GM12891 (cell line): ENCODE data around the gene ZNF595. TPM values are rescaled to one million over a fixed set of nuclear protein-coding genes. Genes with fewer than 3 reads are reported as not detected.
"Not testable (repeated sequence)": the region's sequence is repeated elsewhere in the genome, so short reads cannot be mapped to it uniquely, and the experiment has no call there.

Source experiments
- DNase-seq: peaks from one replicate; pipeline ENCODE4 v3.0.0; 2011; ENCODE audit warnings: low spot score; ENCODE audit not compliant: insufficient read length
- FAIRE-seq: peaks from 2 replicates; lab custom pipeline; 2011; peaks lifted over from hg19 to GRCh38; lab: Jason Lieb, UNC
- polyA plus RNA-seq: library from polyadenylated mRNA; unstranded; fragments of >200 nt; gene quantifications from one replicate; pipeline ENCODE4 v1.2.1, GENCODE V29; 2012; ENCODE audit warnings: low read depth, missing spikeins, inconsistent platforms; ENCODE audit not compliant: missing spikeins

Gene ZNF595
- 0.14 TPM for polyA plus RNA-seq

DNA sequence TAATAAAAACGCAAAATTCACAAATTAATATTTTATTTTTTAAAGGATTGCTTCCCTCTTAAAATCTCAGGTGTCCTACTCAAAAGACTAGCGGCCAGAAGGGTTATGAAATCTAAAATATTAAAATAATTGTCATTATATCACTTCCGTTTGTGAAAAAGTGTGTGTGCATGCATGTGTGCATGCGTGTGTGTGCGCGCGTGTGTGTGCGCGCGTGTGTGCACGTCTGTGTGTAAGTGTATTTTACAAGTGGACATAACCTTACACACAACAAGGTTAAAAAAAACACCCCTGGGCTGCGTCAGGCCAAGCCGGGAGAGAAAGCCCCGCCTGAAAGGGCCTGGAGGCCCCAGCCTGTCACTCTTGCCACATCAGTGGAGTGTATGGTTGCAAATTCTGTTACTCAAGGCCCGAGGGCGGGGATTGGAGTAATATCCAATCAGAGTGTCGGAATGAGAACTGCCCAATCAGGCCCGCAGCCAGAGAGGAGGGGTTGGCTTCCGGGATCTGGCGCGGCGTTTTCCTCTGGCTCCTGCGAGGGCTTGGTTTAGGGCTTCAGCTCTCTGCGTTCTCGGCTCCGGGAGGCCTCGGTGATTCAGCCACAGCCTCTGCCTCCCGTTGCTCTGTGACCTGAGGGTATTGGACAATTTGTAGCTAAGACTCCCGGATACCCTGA is at the start of gene ZNF595:
ZNF595 (plus strand) TSS at position 518 of the 676 bp plus-strand sequence. CDS start 168 bp downstream, outside the sequence.
- FAIRE-seq, DNase-seq: not testable (repeated sequence)

DNA sequence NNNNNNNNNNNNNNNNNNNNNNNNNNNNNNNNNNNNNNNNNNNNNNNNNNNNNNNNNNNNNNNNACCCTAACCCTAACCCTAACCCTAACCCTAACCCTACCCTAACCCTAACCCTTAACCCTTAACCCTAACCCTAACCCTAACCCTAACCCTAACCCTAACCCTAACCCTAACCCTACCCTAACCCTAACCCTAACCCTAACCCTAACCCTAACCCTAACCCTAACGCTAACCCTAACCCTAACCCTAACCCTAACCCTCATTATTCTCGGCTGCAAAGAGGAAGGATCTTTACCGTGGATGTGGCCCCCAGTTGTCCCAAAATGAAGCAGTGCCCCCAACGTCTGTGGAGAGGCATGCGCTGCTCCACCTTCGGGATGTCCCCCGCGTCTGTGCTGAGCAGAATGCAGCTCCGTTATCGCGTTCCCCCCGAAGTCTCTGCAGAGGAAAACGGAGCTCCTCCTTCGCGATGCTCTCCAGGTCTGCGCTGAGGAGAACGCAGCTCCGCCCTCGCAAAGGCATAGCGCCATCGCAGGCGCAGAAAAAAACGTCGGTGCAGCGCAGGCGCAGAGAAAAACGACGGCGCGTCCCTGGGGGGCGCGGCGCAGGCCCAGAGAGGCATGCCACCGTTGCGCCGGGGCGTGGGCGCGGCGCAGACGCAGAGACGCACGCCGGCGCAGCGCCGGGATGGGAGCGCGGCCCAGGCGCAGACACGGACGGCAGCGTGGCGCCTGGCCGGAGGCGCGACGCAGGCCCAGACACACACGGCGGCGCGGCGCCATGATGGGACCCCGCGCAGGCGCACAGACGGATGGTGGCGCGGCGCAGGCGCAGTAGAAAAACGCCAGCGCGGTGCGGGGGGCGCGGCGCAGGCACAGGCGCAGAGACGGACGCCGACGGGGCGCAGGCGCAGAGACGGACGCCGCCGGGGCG is 42.9 kb upstream of the ZNF595 start:
- not testable (repeated sequence) for DNase-seq, FAIRE-seq

DNA sequence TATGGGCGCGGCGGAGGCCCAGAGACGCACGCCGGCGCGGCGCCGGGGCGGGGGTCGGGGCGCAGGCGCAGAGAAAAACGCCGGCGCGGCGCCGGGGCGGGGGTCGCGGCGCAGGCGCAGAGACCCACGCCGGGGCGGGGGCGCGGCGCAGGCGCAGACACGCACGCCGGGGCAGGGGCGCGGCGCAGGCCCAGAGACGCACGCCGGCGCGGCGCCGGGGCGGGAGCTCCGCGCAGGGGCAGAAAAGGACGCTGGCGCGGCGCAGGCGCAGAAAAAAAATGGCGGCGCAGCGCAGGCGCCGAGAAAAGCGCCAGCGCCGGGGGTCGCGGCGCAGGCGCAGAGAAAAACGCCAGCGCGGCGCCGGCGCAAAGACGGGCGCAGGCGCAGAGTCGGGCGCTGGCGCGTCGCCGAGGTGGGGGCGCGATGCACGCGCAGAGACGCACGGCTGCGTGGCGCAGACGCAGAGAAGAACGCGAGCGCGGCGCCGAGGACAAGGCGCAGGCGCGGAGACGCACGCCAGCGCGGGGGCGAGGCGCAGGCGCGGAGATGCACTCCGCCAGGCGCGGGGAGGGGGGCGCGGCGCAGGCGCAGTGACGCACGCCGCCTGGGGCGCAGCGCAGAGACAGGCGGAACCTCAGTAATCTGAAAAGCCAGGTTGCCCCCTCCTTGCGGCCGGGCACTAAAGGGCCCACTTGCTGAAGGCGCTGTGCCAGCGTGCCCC is 41.9 kb upstream of the ZNF595 start:
- FAIRE-seq, DNase-seq: not testable (repeated sequence)

DNA sequence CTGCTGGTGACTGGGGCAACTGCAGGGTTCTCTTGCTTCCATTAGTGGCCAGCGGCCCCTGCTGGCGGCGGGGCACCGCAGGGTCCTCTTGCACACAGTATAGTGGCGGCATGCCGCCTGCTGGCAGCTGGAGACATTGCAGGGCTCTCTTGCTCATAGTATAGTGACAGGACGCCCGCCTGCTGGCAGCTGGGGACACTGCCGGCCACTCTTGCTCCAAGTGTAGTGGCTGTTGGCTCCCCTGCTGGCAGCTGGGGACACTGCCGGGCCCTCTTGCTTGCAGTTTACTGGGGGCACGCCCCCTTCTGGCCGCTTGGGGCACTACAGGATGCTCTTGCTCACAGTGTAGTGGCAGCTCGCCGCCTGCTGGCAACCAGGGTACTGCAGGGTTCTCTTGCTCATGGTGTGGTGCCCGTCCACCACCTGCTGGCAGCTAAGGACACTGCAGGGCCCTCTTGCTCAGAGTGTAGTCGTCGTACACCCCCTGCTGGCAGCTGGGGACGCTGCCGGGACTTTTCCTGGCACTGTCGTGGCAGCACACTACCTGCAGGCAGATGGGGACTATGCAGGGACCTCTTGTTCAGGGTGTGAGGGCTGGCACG is 41.2 kb upstream of the ZNF595 start:
- DNase-seq, FAIRE-seq: not testable (repeated sequence)

DNA sequence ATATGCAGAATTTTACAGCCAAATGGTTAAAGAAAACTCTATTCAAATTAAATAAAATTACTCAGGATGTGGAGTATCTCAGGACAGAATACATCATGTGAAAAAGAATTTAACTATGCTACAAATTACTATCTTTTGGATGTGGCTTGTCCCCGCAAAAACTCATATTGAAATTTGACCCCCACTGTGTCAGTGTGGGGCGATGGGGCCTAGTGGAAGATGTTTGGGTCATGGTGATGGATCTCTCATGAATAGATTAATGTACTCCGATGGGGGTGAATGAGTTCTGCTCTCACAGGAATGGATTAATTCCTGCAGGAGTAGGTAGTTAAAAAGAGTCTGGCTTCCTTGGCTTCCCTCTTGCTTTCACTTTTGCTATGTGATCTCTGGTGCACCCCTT is 35.0 kb upstream of the ZNF595 start:
- not testable (repeated sequence) for DNase-seq, FAIRE-seq

DNA sequence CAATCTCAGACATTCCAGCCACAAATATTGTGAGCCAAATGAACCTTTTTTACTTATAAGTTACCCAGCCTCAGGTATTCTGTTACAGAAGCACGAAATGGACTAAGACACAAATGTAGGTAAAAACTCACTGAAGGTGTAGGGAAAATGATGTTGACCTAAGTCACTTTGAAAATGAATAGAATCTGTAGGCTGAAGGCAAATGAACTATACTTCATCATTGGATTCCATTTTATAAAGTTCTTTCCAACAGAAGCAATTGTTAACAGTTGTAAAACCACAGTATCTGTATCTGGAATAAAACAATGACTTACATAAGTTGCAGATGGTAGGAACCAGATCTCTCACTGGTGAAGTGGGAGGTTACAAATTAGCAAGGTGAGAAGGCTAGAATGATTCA is 34.5 kb upstream of the ZNF595 start:
- not testable (repeated sequence) for DNase-seq, FAIRE-seq

DNA sequence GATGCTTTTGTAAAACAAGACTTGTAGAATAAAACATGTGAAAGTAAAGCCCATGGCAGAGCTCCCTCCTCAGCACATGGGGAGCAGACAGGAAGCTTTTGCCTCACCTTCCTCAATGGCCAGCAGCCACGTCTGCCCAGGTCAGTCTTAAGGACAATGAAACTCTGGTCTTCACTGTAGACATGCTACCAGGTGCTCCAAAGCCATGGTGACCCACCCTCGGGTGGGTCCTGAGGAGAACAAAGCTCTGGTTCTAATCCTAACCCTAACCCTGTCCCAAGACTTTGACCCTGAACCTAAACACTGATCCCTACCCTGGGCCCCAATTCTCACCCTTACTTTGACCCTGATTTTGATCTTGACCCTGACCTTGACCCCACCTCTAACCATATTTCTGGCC is 30.2 kb upstream of the ZNF595 start:
- not testable (repeated sequence) for FAIRE-seq, DNase-seq

DNA sequence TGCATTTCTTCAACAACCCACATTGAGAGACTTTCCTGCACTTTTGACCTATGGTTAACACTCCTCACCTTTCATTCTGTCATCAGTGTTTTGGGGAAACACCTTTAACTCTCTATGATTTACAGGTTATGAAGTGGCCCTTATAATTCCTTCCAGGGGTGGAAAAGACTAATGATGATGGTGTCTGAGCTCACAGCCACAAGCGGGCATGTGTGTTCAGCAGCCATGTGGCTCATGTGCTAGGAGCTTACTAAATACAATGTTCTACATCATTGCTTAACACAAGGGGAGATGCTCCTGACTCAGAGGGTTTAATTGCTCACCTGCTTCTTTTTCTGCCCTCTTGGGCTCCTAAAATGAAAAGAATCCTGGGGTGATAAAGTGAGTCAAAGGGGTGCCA is 28.8 kb upstream of the ZNF595 start:
- DNase-seq, FAIRE-seq: not testable (repeated sequence)

DNA sequence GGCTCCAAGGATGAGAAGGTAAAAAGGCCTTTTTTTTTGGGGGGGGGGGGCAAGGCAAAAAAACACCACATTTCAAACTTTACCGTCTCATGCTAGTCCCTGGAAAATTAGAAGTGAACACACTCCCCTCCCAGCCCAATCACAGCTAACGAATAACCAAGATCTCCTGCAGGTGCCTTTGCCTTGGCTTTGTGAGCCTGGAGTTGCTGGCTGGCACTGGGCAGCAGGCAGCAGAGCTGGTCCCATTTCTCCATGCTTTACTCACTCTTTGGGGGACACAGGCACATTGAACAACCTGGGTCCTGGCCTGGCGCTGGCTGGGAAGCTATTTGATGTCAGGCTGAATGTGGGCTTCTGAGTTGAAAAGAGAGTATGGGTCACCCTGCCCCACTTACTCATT is 25.6 kb upstream of the ZNF595 start:
- not testable (repeated sequence) for FAIRE-seq, DNase-seq

DNA sequence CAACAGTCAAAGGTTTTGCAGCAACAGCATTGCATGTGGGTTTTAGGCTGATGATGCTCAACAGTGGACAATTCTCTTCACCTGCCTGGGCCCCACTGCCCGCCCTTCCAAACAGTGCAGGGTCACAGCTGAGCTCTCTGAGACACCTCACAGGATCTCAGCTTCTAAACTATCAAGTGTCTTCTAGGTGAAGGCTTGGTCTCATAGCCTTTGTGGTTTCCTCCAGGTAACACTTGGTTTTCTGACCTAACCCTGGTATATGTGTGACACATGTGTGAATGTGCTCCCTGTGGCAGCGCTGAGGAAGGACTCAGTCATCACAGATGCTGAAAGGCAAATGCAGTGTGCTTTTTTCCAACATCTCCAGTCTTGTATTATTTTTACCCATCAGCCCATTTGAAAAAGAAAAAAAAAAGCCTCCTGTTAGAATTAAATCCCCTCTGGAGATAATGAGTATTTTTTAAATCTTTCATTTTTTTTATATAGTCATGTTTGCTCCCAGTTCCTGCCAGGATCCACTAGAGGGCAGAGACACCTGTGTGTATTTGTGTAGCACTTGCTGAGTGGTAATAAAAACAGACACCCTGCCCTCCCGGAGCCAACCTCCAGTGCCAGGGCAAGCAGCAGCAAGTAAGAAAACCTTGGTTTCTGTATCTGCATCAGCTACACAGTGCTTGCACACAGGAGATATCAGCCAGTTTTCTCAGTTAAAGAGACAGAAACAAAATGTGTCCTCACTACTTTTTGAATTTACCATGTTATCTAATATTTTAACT is 24.2 kb upstream of the ZNF595 start:
- not testable (repeated sequence) for DNase-seq, FAIRE-seq

DNA sequence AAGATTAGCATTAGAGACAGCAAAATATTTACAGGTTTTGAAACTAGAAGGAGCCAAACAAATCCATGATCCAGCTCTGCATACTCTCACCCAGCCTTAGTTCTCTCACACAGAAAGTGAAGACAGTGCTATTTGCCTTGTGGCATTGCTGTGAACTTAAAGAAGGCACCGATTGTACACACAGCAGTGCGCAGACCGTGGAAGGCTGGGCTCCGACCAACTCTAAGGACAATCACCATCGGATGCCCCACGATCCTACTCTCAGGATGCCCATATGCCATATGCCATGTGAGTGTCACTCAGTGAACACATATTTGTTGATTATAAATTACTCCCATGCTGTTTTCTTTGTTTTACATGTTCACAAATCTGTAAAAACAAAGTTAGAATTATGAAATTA is 19.8 kb upstream of the ZNF595 start:
- not testable (repeated sequence) for FAIRE-seq, DNase-seq

DNA sequence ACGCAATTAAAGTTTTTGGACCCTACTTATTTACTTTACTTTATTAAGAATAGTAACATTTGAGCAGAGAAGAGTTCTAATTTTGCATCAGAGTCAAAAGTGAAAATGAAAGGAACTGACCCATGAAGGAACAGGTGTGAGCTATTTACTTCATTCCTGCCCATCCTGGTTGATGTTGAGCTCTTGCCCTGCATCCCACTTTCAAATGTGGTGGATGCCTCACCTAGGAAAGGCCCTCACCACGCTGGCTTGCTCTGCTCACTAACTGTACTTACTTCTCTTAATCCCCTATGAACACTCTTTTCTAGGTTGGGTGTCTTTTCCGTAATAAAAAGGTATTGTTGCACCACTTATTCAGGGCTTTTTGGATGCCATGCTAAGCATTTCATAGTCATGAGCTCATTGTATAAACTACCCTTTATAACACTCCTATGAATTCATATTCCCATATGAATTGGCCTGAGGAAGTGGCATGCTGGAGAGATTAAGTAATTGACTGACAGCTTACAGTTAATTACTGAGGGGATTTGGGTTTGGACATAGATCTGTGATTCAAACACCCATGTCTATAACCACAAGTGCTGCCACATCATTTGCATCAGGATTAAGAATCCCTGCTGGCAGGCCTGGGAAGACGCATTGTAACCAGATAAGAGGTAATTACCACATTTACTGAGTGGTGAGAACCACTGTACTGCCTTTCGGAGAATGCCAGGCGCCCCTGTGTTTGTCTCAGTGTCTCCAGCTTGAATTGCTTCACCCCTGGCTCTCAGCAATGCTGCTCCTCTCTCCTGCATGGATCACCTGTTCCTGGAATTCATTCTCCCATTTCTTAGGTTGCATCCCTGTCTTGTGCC is 16.3 kb upstream of the ZNF595 start:
- not testable (repeated sequence) for FAIRE-seq, DNase-seq

DNA sequence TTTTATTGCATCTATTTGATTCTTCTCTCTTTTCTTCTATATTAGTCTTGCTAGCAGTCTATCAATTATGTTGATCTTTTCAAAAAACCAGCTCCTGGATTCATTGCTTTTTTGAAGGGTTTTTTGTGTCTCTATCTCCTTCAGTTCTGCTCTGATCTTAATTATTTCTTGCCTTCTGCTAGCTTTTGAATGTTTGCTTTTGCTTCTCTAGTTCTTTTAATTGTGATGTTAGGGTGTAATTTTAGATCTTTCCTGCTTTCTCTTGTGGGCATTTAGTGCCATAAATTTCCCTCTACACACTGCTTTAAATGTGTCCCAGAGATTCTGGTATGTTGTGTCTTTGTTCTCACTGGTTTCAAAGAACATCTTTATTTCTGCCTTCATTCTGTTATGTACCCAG is 14.9 kb upstream of the ZNF595 start:
- DNase-seq, FAIRE-seq: not testable (repeated sequence)

DNA sequence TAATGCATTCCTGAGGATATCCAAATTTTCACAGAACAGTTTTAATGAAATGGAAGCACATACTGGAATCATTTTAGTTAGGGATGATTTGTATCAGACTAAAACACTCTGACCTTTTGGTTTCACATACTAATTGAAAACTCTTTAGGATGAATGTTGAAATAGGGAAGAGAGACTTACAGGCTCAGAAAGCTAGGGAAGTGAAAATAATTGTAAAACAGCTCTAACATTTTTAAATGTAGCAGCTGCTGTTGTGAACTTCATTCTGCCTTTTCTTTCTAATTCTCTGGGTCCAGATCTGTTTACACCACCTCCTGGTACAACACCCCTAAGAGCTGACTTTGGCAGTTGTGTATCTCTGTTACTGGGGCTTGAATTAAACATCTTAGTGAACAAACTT is 9.7 kb upstream of the ZNF595 start:
- not testable (repeated sequence) for FAIRE-seq, DNase-seq

DNA sequence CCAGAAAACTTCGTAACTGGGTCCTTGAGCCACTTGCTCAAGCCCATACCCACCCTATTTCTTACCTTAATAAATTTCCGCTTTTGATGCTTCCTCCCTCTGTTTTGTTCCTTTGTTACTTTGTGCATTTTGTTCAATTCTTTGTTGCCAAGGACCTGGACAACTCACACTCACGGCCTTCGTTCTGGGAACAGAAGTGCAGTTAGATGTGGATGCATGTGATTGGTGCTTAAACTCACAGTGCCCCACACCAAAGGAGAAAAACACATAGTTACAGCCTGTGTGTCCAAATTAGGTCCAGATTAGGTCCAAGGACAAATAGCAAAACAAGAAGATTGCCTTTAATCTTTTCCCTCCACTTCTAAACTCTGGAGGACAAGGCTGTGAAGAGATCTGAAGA is 1.9 kb upstream of the ZNF595 start:
- not testable (repeated sequence) for FAIRE-seq, DNase-seq

DNA sequence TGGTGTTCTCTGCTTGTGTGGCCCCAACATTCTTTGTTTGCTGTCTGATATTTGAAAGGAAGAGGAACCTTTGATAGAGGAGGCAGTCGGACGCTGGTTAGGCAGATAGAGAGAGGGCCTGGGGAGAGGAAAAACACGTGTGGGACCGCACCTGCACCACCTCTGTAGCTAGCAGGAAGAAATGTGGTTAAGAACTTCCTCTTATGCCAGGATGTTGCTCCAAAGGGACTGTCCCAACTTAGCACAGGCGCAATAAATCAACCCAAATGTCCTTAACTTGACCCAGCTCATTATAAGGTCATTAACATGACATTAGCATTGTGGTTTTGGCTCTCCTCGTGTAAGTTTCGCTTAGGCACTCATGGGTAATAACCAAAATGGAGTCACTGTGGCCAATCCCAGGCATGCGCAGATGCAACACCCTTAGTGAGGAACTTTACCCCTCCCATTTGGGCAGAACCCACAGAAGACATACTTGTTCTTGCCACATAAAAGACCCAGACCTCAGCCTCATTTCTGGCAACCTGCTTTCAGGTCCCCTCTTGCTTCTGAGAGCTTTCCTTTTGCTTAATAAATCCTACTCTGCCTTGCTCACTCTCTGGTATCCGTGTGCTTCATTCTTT is 1.4 kb upstream of the ZNF595 start:
- FAIRE-seq: peak; percentile 83
- DNase-seq: not testable (repeated sequence)

DNA sequence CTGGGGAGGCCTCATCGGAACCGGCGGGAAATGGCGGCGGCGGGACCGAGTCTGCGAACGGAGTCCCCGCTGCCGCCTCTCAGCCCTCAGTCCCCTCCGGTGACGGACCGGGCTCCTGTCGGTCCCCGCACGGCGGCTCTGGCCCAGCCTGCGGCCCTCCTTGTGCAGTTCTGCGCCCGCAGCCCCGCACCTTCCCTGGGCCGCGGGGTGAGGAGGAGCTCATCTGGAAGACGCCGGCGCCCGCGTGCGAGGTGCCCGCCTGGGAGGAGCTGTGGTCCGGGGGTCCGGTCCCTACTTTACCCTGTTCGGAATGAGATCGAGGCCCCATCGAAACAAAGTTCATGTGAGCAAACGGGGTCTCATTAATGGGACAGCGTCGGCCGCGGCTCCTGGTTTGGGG is 400 bp downstream of the ZNF595 start:
- not testable (repeated sequence) for DNase-seq

More for the DNA sequence above, 400 bp downstream of the ZNF595 start:
- FAIRE-seq: not testable (repeated sequence)
